ENCODE results near the gene PLA2G2D. TPM values are rescaled to one million over a fixed set of nuclear protein-coding genes. Genes with fewer than 3 reads are reported as not detected.

PLA2G2D gene
- total RNA-seq, 4 donors from 2014 or later = not detected

DNA sequence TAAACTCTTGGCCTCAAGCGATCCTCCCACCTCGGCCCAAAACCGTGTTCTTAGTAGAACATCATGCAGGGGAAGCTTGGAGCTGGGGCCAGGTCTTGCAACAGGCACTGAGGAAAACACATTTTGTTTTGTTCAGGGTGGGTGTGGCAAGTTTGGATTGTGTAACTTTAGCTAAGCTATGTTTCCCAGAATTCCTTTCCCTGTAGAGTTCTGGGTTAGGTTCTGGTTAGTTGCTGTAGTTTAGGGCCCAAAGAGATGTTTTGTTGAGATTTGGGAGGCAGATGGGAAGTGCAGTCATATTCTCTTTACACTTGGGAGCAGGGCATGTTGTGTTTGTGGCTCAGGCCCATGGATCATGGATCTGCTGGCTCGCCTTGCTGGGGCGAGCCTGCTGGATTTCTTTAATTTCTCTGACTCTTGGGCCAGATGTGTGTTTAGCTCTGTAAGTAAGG lies 25.4 kb downstream of the PLA2G2D start:
- no peak overlapping the region for H3K4me3 ChIP-seq
- 58% methylated on average over 3 of the region's 5 CpGs; no CpG with 5 or more reads in 1 of the 2 donors for WGBS, 2 donors (ENCODE audit: low coverage in 1 of 2)
- TF ChIP-seq, protein P1, sequence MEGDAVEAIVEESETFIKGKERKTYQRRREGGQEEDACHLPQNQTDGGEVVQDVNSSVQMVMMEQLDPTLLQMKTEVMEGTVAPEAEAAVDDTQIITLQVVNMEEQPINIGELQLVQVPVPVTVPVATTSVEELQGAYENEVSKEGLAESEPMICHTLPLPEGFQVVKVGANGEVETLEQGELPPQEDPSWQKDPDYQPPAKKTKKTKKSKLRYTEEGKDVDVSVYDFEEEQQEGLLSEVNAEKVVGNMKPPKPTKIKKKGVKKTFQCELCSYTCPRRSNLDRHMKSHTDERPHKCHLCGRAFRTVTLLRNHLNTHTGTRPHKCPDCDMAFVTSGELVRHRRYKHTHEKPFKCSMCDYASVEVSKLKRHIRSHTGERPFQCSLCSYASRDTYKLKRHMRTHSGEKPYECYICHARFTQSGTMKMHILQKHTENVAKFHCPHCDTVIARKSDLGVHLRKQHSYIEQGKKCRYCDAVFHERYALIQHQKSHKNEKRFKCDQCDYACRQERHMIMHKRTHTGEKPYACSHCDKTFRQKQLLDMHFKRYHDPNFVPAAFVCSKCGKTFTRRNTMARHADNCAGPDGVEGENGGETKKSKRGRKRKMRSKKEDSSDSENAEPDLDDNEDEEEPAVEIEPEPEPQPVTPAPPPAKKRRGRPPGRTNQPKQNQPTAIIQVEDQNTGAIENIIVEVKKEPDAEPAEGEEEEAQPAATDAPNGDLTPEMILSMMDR (IDR thresholded peaks at IDR 0.05) = no peak
- peak; percentile 72 for TF ChIP-seq POLR2AphosphoS5 (IDR thresholded peaks at IDR 0.05)
- H3K4me1 ChIP-seq = peaks cover 0 to 18% (median 8%) of the 10 kb centered on the region in 3 donors
- H3K9me3 ChIP-seq = peaks cover 0 to 3% (median 0%) of the 10 kb centered on the region in 3 donors
- H3K36me3 ChIP-seq = peaks cover 0 to 24% of the 10 kb centered on the region in 2 donors
- peak; percentile 91 for ATAC-seq
- peak overlapping the region in 3 of 4 donors; percentile 58 to 70 (median 65) for H3K27ac ChIP-seq
- no peaks in the 10 kb centered on the region for H3K27me3 ChIP-seq

DNA sequence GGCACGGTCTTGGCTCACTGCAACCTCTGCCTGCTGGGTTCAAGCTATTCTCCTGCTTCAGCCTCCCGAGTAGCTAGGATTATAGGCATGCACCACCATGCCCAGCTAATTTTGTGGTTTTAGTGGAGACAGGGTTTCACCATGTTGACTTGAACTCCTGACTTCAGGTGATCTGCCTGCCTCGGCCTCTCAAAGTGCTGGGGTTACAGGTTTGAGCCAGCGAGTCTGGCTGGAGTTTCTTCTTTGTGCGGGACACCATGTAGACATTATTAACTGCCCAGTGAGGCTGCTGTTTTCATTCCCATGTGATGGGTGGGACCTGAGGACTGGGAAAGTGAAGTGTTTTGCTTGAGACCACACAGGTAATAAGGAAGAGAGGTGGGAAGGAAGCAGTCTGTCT lies 26.0 kb downstream of the PLA2G2D start:
- WGBS, 2 donors (ENCODE audit: low coverage in 1 of 2) = 81 to 100% methylated on average over 1 to 4 of the region's 5 CpGs
- Histone ChIP-seq H3K9me3 (peaks cover 0 to 3% (median 0%) of the 10 kb centered on the region in 3 donors), H3K27me3 (no peaks in the 10 kb centered on the region), H3K27ac (peak overlapping the region in 3 of 4 donors; percentile 58 to 70 (median 65)), H3K4me1 (peaks cover 0 to 18% (median 8%) of the 10 kb centered on the region in 3 donors), H3K4me3 (no peak overlapping the region), H3K36me3 (peaks cover 0 to 24% of the 10 kb centered on the region in 2 donors)
- TF ChIP-seq POLR2A (IDR thresholded peaks at IDR 0.05) (no peak), EP300 (IDR thresholded peaks at IDR 0.05) (no peak), POLR2AphosphoS5 (IDR thresholded peaks at IDR 0.05) (no peak)
- TF ChIP-seq, protein P1 (IDR thresholded peaks at IDR 0.05) = no peak
- no peak for ATAC-seq

DNA sequence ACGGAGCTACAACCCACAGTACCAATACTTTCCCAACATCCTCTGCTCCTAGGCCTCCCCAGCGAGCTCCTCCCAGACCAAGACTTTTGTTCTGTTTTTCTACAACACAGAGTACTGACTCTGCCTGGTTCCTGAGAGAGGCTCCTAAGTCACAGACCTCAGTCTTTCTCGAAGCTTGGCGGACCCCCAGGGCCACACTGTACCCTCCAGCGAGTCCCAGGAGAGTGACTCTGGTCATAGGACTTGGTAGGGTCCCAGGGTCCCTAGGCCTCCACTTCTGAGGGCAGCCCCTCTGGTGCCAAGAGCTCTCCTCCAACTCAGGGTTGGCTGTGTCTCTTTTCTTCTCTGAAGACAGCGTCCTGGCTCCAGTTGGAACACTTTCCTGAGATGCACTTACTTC lies 28.7 kb downstream of the PLA2G2D start:
- H3K27me3 ChIP-seq = no peaks in the 10 kb centered on the region
- WGBS, 2 donors (ENCODE audit: low coverage in 1 of 2) = 70 to 80% methylated on average over 2 to 5 of the region's 6 CpGs
- H3K9me3 ChIP-seq = no peaks in the 10 kb centered on the region
- peaks cover 0 to 18% (median 7%) of the 10 kb centered on the region in 3 donors for H3K4me1 ChIP-seq
- H3K36me3 ChIP-seq = peaks cover 0 to 42% of the 10 kb centered on the region in 2 donors
- H3K4me3 ChIP-seq = no peak overlapping the region
- no peak overlapping the region for H3K27ac ChIP-seq
- ATAC-seq = no peak
- TF ChIP-seq EP300 (IDR thresholded peaks at IDR 0.05) = no peak
- no peak for TF ChIP-seq POLR2A (IDR thresholded peaks at IDR 0.05)
- TF ChIP-seq, protein P1 (IDR thresholded peaks at IDR 0.05) = no peak
- no peak for TF ChIP-seq POLR2AphosphoS5 (IDR thresholded peaks at IDR 0.05)

DNA sequence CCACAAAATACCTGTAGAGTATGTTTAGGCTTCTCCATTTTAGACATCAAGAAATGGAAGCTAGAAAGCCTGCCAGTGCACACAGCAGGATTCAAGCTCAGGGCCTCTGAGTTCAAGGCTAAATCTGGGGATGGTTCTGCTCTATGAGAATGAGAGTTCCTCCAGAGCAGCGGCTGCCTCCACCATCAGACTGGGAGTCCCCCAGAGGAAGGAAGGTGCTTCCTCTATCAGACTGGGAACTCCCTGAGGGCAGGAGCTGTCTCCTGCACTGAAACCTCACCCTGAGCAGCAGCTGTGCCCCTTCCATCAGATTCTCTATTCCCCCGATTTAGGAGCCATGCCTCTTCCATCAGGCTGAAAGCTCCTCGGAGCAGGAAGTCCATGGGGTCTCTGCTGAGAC lies 29.2 kb downstream of the PLA2G2D start:
- H3K27ac ChIP-seq = no peak overlapping the region
- H3K4me1 ChIP-seq = peaks cover 0 to 18% (median 2%) of the 10 kb centered on the region in 3 donors
- no CpG with 5 or more reads among the region's 3 CpGs for WGBS, 2 donors (ENCODE audit: low coverage in 1 of 2)
- no peak for ATAC-seq
- H3K4me3 ChIP-seq = no peak overlapping the region
- H3K36me3 ChIP-seq = peaks cover 0 to 44% of the 10 kb centered on the region in 2 donors
- no peaks in the 10 kb centered on the region for H3K27me3 ChIP-seq
- TF ChIP-seq, protein P1 (IDR thresholded peaks at IDR 0.05) = no peak
- TF ChIP-seq POLR2A (IDR thresholded peaks at IDR 0.05) (no peak), EP300 (IDR thresholded peaks at IDR 0.05) (no peak), POLR2AphosphoS5 (IDR thresholded peaks at IDR 0.05) (no peak)
- H3K9me3 ChIP-seq = no peaks in the 10 kb centered on the region

DNA sequence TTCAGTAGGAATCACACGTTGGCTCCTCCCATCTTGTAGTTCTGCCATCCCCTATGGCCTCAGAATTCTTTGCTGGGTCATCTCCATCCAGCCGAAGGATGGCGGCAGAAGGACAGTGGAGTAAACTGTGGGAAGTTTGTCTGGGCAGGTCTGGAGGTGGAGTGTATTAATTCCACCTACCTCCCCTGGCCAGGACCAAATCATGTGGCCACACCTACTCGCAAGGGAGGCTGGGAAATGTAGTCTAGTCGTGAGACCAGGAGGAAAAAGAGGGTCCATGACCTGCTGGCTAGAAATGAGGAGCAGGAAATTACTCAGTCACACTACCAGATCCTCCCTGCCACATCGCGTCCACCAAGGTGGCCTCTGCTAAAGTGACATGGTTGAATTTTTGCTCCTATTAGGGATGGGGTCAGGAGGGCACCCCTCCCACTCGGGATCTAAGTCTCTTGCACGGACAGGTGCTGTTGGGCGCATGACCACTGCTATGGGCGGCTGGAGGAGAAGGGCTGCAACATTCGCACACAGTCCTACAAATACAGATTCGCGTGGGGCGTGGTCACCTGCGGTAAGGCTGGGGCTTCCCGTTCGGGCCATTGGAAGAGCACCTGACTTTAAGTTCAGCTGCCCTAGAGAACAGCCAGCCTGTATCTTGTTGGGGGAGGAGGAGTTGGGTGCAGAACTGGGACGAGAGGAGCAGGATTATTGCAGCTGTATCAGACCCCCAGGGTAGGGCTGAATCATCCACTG lies 29.8 kb downstream of the PLA2G2D start:
- Histone ChIP-seq H3K9me3 (no peaks in the 10 kb centered on the region), H3K4me1 (peaks cover 0 to 19% (median 0%) of the 10 kb centered on the region in 3 donors), H3K4me3 (no peak overlapping the region), H3K27ac (no peak overlapping the region), H3K36me3 (peaks cover 0 to 44% of the 10 kb centered on the region in 2 donors), H3K27me3 (no peaks in the 10 kb centered on the region)
- TF ChIP-seq EP300 (IDR thresholded peaks at IDR 0.05) = no peak
- TF ChIP-seq, protein P1 (IDR thresholded peaks at IDR 0.05) = no peak
- TF ChIP-seq POLR2A (IDR thresholded peaks at IDR 0.05) = no peak
- no peak for TF ChIP-seq POLR2AphosphoS5 (IDR thresholded peaks at IDR 0.05)
- ATAC-seq = no peak
- 71 to 85% methylated on average over 5 to 9 of the region's 19 CpGs for WGBS, 2 donors (ENCODE audit: low coverage in 1 of 2)
